IPS-20b (cell line): ENCODE data around the gene TMEM94.

Source experiments
- H3K27ac ChIP-seq: one replicate; pipeline ENCODE4 v1.5.1; 2013; ENCODE audit warnings: low read length
- H3K27me3 ChIP-seq: 2 replicates; pipeline ENCODE4 v1.6.1; 2013; ENCODE audit warnings: mild to moderate bottlenecking, low read length, inconsistent platforms; ENCODE audit not compliant: insufficient read depth
- H3K36me3 ChIP-seq: 2 replicates; pipeline ENCODE4 v1.6.1; 2013; ENCODE audit warnings: low read depth, mild to moderate bottlenecking, inconsistent platforms, low read length, moderate library complexity; ENCODE audit not compliant: insufficient read depth
- H3K4me1 ChIP-seq: 2 replicates; pipeline ENCODE4 v1.6.1; 2013; ENCODE audit warnings: mild to moderate bottlenecking, control low read depth, inconsistent platforms, low read length, moderate library complexity; ENCODE audit not compliant: insufficient read depth
- H3K4me3 ChIP-seq: 2 replicates; pipeline ENCODE4 v1.5.1; 2013; ENCODE audit warnings: mild to moderate bottlenecking, low read length, inconsistent platforms
- H3K9ac ChIP-seq: 2 replicates; pipeline ENCODE4 v1.6.1; 2013; ENCODE audit warnings: low read depth, mild to moderate bottlenecking, inconsistent platforms, low read length, moderate library complexity
- H3K9me3 ChIP-seq: 2 replicates; pipeline ENCODE4 v1.6.1; 2013; ENCODE audit warnings: mild to moderate bottlenecking, low read depth, low read length, inconsistent platforms; ENCODE audit not compliant: insufficient read depth

Gene TMEM94

DNA sequence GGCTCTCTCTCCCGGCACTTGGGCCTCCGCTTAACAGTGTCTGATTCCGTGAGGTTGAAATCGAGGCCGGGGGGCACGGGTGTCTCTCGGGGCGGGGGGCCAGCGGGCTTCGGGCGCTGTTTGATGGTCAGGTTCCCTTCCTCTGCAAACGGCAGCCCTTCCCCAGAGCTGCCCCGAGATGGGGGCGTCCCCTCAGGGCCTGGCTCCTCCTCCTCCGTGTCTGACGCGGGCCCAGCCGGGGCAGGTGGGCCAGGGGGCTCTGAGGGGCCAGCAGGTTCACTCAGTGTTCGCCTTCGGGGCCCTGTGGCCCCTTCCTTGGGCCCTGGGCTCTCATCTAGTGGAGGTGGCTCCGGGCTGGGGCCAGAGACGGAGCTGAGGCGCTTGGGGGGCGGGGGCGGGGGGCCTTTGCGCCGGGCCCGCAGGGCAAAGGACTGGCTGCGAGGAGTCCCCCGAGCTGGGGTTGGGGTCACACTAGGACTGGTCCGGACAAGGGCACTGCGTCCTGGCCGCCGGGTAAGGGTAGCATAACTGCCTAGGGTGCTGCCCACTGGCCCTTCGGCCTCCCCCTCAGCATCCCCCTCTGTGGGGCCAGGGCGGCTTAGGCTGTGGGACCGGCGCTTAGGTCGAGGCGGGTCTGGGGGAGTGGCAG lies 45.8 kb downstream of the TMEM94 start:
- Histone ChIP-seq H3K4me1 (no peaks in the 10 kb centered on the region), H3K4me3 (no peak overlapping the region), H3K36me3 (peaks cover 48% of the 10 kb centered on the region), H3K9ac (no peak overlapping the region), H3K27me3 (no peaks in the 10 kb centered on the region), H3K27ac (no peak overlapping the region), H3K9me3 (no peaks in the 10 kb centered on the region)

- no peaks in the 10 kb centered on the region for H3K27me3 ChIP-seq
- peaks cover 49% of the 10 kb centered on the region for H3K36me3 ChIP-seq
- no peak overlapping the region for H3K27ac ChIP-seq
- no peak overlapping the region for H3K9ac ChIP-seq
- no peaks in the 10 kb centered on the region for H3K9me3 ChIP-seq
- no peaks in the 10 kb centered on the region for H3K4me1 ChIP-seq
- no peak overlapping the region for H3K4me3 ChIP-seq
Measured at GRCh38 chr17:75502721-75503329, 46.4 kb downstream of the TMEM94 start.

DNA sequence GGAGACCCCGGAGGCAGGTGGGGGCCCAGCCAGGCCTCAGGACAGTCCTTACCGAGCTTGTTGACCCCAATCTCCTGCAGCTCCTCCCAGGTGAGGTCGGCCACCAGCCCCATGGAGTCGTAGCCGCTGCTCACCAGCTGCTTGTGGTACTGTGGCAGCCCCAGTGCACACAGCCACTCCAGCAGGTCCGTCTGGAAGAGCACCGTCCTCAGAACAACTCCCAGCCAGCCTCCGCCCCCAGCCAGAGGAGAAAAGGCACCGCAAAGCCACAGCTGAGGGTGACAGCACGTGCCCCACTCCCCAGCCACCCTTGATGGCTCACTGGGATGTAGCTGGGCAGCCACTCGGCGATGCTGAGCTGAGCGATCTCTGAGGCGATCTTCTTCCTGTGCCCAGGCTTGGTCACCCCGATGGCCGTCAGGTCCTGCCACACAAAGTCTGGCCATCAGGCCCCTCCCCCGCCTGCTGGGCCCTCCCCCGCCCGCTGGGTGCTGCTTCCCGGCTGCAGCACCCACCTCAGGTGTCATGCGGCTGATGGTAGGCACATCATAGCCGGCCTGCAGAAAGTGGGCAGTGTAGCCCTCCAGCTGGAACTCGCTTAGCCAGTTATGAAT lies 47.0 kb downstream of the TMEM94 start:
- Histone ChIP-seq H3K4me3 (no peak overlapping the region), H3K27me3 (no peaks in the 10 kb centered on the region), H3K9ac (no peak overlapping the region), H3K27ac (no peak overlapping the region), H3K36me3 (peaks cover 45% of the 10 kb centered on the region), H3K9me3 (no peaks in the 10 kb centered on the region), H3K4me1 (no peaks in the 10 kb centered on the region)

DNA sequence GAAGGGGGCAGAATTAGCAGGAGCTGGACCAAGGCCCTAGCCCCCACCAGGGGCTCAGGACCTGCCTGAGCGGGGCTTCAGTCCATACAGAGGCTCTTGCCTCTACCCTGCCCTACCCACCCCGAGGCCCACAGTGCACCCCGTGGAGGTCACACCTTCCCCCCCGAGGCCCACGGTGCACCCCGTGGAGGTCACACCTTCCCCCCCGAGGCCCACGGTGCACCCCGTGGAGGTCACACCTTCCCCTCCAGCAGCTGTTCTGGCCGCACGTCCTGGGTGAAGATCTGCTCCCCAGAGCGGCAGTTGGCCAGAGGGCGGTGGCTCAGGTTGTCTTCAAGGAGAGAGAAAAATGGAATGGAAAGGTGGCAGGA lies 47.5 kb downstream of the TMEM94 start:
- Histone ChIP-seq H3K36me3 (peaks cover 46% of the 10 kb centered on the region), H3K27me3 (no peaks in the 10 kb centered on the region), H3K9me3 (no peaks in the 10 kb centered on the region), H3K4me1 (no peaks in the 10 kb centered on the region; the same call in 1 of the 2 replicates), H3K4me3 (no peak overlapping the region), H3K9ac (no peak overlapping the region), H3K27ac (no peak overlapping the region)

DNA sequence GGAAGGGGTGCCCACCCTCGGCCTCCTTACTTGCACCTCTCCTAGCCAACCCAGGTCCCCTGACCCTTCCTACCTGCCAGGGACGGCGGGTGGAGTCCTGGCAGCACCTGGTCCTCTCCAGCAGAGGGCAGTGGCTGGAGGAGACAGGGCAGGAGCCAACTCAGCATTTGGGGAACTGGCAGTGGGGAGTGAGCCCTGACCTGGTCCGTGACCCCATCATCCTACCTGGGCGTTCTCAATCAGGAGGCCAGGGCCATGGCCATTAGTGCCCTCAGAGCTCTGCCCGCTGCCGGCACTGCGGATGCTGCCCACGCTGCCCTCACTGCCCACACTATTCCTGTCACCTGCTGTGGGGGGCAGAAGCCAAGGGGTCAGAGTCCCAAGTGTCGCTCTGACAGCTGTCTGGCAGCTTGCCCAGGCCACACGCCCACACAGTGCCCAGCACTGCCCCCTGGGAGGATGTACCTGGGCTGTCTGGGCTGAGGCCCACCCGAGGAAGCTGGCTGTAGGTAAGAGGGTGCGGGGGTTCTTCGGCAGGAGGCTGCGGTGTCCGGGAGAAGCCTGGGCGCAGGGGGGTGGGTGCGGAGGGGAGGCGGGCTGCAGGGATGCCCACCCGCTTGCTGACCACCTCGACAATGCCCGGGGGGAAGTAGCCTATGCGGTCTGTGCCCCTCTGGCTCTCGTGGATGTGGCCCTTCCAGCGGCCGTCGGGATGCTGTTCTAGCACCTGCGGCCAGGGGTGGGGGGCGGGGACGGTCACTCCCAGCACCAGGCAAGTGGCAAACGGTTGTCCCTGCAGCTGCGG lies 48.1 kb downstream of the TMEM94 start:
- Histone ChIP-seq H3K27ac (no peak overlapping the region), H3K27me3 (no peaks in the 10 kb centered on the region), H3K9me3 (no peaks in the 10 kb centered on the region), H3K4me3 (no peak overlapping the region), H3K9ac (no peak overlapping the region), H3K4me1 (no peaks in the 10 kb centered on the region; the same call in 1 of the 2 replicates), H3K36me3 (peaks cover 41% of the 10 kb centered on the region)

DNA sequence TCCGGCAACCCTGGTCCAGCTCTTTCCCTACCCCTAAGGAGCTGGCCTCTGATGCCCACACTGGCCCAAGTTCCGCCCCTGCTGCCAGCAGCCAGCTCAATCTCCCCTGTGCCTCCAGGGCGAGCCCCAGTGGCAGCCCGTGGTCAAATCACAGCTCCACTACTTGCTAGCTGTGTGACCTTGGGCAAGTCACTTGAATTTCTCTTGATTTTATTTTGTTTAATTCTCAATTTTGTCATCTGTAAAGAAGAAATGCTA lies 48.6 kb downstream of the TMEM94 start:
- Histone ChIP-seq H3K9ac (no peak overlapping the region), H3K9me3 (no peaks in the 10 kb centered on the region), H3K27ac (no peak overlapping the region), H3K36me3 (peaks cover 36% of the 10 kb centered on the region), H3K4me1 (no peaks in the 10 kb centered on the region; the same call in 1 of the 2 replicates), H3K4me3 (no peak overlapping the region), H3K27me3 (no peaks in the 10 kb centered on the region)

DNA sequence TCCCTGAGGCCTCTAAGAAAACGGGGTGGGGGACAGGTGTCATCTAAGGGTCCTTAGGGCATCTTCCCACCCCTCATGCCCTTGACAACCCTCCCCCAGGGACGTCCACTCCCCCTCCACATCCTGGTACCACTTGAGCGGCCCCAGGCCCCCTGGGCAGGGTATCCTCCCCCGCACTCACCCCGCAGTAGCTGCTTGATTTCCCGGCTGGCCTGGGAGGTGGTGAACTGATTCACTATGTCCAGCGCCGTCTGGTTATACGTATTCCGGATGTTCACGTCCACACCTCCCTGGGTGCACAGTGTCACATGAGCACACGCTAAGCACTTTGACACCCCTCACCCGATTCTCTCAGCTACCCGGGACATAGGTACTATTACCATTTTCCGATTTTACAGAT lies 49.2 kb downstream of the TMEM94 start:
- Histone ChIP-seq H3K4me3 (no peak overlapping the region), H3K4me1 (no peaks in the 10 kb centered on the region; the same call in 1 of the 2 replicates), H3K27ac (no peak overlapping the region), H3K9ac (no peak overlapping the region), H3K9me3 (no peaks in the 10 kb centered on the region), H3K27me3 (no peaks in the 10 kb centered on the region), H3K36me3 (peaks cover 33% of the 10 kb centered on the region)

DNA sequence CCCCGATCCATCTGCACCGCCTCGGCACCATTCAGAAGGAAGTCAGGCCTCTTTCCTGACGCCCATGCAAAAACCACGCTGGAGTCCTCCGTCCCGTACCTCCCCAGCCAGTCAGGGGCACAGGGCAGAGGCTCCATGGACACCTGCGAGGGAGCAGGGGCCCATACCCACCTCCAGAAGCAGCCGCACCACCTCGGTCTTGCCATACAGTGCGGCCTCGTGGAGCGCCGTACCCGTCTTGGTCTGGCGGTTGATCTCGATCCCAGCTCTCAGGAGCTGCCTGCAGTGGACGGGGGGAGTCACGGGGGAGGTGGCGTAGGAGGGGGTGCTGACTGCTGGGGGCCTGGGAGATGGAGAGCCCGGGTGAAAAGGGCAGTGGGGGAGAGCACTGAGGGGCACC lies 49.7 kb downstream of the TMEM94 start:
- Histone ChIP-seq H3K27me3 (no peaks in the 10 kb centered on the region), H3K36me3 (peaks cover 34% of the 10 kb centered on the region), H3K4me1 (no peaks in the 10 kb centered on the region; the same call in 1 of the 2 replicates), H3K9me3 (no peaks in the 10 kb centered on the region), H3K9ac (no peak overlapping the region), H3K27ac (no peak overlapping the region), H3K4me3 (no peak overlapping the region)

GRCh38 chr17:75506888-75507287 lies 50.5 kb downstream of the TMEM94 start:
- no peak overlapping the region for H3K4me3 ChIP-seq
- H3K9me3 ChIP-seq: no peaks in the 10 kb centered on the region
- no peaks in the 10 kb centered on the region for H3K27me3 ChIP-seq
- peaks cover 34% of the 10 kb centered on the region for H3K36me3 ChIP-seq
- H3K4me1 ChIP-seq: no peaks in the 10 kb centered on the region; the same call in 1 of the 2 replicates
- no peak overlapping the region for H3K9ac ChIP-seq
- H3K27ac ChIP-seq: no peak overlapping the region

DNA sequence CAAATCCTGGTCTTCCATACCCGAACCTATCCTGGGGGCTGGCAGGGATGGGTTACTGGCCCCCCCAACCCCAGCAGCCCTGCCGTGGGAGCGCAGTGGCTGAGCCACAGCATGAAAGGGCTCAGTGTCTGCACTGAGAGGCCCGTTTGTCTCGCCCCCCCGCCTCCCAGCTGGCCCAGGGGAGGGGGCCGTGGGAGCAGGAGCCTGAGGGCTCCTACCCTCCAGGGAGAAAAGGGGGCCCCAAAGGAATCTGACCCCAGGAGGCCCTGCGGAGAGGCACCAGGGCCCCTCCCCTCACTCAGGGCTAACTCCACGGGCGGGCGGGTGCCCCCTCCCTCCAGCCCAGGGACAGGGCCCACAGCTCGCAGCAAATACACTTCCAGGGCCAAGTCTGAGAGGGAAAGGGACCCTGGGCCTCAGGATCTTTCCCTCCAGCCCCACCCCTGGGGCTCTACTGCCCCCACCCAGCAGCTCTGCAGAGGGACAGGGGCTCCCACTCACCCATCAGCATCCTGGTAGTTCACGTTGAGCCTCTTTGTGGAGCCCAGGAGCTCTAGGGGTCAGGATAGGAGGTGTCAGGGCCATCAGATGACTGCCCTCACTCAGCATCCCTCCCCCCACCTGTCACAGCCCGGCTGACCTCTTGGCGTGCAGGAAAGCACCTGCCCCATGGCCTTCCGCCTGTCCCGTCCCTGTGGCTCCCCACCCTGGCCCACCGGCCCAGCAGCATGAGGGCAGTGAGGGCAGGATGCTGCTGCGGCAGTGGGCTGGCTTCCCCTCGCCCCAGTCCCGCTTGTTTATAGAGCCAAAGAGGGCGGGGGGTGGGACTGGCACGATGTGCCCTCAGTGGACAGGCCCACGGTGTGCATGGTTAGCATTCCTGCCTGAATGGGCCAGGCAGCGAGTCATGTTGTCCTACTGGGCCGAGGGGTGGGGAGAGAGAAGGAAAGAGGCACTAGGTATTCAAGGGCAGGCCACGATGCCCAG lies 51.6 kb downstream of the TMEM94 start:
- Histone ChIP-seq H3K4me3 (no peak overlapping the region), H3K27ac (no peak overlapping the region), H3K27me3 (no peaks in the 10 kb centered on the region), H3K9me3 (no peaks in the 10 kb centered on the region), H3K4me1 (no peaks in the 10 kb centered on the region; the same call in 1 of the 2 replicates), H3K9ac (no peak overlapping the region), H3K36me3 (peaks cover 40% of the 10 kb centered on the region)

GRCh38 chr17:75508931-75509361 lies 52.5 kb downstream of the TMEM94 start:
- no peak overlapping the region for H3K4me3 ChIP-seq
- H3K4me1 ChIP-seq: no peaks in the 10 kb centered on the region; the same call in 1 of the 2 replicates
- H3K27ac ChIP-seq: no peak overlapping the region
- H3K9ac ChIP-seq: no peak overlapping the region
- no peaks in the 10 kb centered on the region for H3K9me3 ChIP-seq
- H3K27me3 ChIP-seq: no peaks in the 10 kb centered on the region
- H3K36me3 ChIP-seq: peaks cover 46% of the 10 kb centered on the region
